Activated B cell treated with CpG ODN at 0.5 μM for 24 hours (primary cell): Measurements from ENCODE around the gene DENND5A. TPM values are rescaled to one million over a fixed set of nuclear protein-coding genes. Genes with fewer than 3 reads are reported as not detected.
"Not testable (repeated sequence)": the region's sequence is repeated elsewhere in the genome, so short reads cannot be mapped to it uniquely, and the experiment has no call there.

ENCODE experiments used
- ATAC-seq: fragments of 200-7000 bp; cut with Tn5 transposase; one replicate; pipeline ENCODE4 v1.10.0; 2021; ENCODE audit warnings: low read depth, mild to moderate bottlenecking, moderate library complexity
- CTCF ChIA-PET: fragments of 350-600 bp; sonication (Branson Sonifier 250); formaldehyde crosslinking; loops from one replicate; lab custom pipeline; 2021; ENCODE audit warnings: antibody characterized with exemption; lab: Charles Lee
- POLR2A ChIA-PET: fragments of 350-600 bp; sonication (Branson Sonifier 250); formaldehyde crosslinking; loops from one replicate; lab custom pipeline; 2021; ENCODE audit warnings: antibody characterized with exemption; lab: Charles Lee
- DNase-seq: peaks from one replicate; pipeline ENCODE4 v3.0.0; 2022
- H3K27ac Mint-ChIP-seq: one replicate; pipeline ENCODE4 v1.8.0; 2020; ENCODE audit warnings: mixed read lengths
- H3K27me3 Mint-ChIP-seq: one replicate; pipeline ENCODE4 v1.8.0; 2021; ENCODE audit warnings: mixed read lengths
- H3K36me3 Mint-ChIP-seq: one replicate; pipeline ENCODE4 v1.8.0; 2021; ENCODE audit warnings: low read depth, mixed read lengths
- H3K4me1 Mint-ChIP-seq: one replicate; pipeline ENCODE4 v1.8.0; 2021; ENCODE audit warnings: mixed read lengths
- H3K4me3 Mint-ChIP-seq: one replicate; pipeline ENCODE4 v1.8.0; 2020; ENCODE audit warnings: mild to moderate bottlenecking, mixed read lengths
- H3K9me3 Mint-ChIP-seq: one replicate; pipeline ENCODE4 v1.8.0; 2020; ENCODE audit warnings: mixed read lengths
- intact Hi-C: fragments of 100-400 bp; cut with micrococcal nuclease; formaldehyde crosslinking; loops from one replicate; pipeline ENCODE4 v1.15.1; 2024
- total RNA-seq: library from RNA; stranded (reverse); gene quantifications from 2 replicates; pipeline ENCODE4 v1.2.3, GENCODE V29; 2022
- TF ChIP-seq, protein P1 (sequence below): fragments of 200-600 bp; IDR thresholded peaks from one replicate; pipeline ENCODE4 v1.8.0; 2022; ENCODE audit warnings: antibody characterized with exemption, mild to moderate bottlenecking

DENND5A gene
- total RNA-seq, 1 donor from 2014 or later, result 24.4 TPM

- ChIA-PET POLR2A (no interaction called here), CTCF (no interaction called here)
- intact Hi-C loops, result loop anchor here (5.0 kb wide), 1 partner anchor 48 kb away; no protein-coding TSS in a partner anchor
- no peaks in the 10 kb centered on the region for H3K9me3 Mint-ChIP-seq
- DNase-seq (no peak), ATAC-seq (no peak)
- TF ChIP-seq, protein P1, sequence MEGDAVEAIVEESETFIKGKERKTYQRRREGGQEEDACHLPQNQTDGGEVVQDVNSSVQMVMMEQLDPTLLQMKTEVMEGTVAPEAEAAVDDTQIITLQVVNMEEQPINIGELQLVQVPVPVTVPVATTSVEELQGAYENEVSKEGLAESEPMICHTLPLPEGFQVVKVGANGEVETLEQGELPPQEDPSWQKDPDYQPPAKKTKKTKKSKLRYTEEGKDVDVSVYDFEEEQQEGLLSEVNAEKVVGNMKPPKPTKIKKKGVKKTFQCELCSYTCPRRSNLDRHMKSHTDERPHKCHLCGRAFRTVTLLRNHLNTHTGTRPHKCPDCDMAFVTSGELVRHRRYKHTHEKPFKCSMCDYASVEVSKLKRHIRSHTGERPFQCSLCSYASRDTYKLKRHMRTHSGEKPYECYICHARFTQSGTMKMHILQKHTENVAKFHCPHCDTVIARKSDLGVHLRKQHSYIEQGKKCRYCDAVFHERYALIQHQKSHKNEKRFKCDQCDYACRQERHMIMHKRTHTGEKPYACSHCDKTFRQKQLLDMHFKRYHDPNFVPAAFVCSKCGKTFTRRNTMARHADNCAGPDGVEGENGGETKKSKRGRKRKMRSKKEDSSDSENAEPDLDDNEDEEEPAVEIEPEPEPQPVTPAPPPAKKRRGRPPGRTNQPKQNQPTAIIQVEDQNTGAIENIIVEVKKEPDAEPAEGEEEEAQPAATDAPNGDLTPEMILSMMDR, result no peak
- H3K4me3 Mint-ChIP-seq, result no peak overlapping the region
- no peaks in the 10 kb centered on the region for H3K36me3 Mint-ChIP-seq
- no peak overlapping the region for H3K27ac Mint-ChIP-seq
- H3K27me3 Mint-ChIP-seq, result no peaks in the 10 kb centered on the region
- H3K4me1 Mint-ChIP-seq, result peaks cover 41% of the 10 kb centered on the region
These were observed 50.4 kb downstream of the DENND5A start for GRCh38 chr11:9214765-9215164.

- no peak overlapping the region for H3K27ac Mint-ChIP-seq
- ChIA-PET POLR2A (no interaction called here), CTCF (no interaction called here)
- intact Hi-C loops, result loop anchor here (5.0 kb wide), 1 partner anchor 51 kb away; no protein-coding TSS in a partner anchor
- no peaks in the 10 kb centered on the region for H3K9me3 Mint-ChIP-seq
- peaks cover 51% of the 10 kb centered on the region for H3K4me1 Mint-ChIP-seq
- H3K27me3 Mint-ChIP-seq, result no peaks in the 10 kb centered on the region
- H3K36me3 Mint-ChIP-seq, result no peaks in the 10 kb centered on the region
- TF ChIP-seq, protein P1, result no peak
- DNase-seq (no peak), ATAC-seq (no peak)
- H3K4me3 Mint-ChIP-seq, result no peak overlapping the region
These were observed 53.8 kb downstream of the DENND5A start for GRCh38 chr11:9211322-9211721.

- H3K27me3 Mint-ChIP-seq, result no peaks in the 10 kb centered on the region
- H3K4me3 Mint-ChIP-seq, result no peak overlapping the region
- TF ChIP-seq, protein P1, result no peak
- intact Hi-C loops, result loop anchor here (5.0 kb wide), 1 partner anchor 51 kb away; no protein-coding TSS in a partner anchor
- DNase-seq (no peak), ATAC-seq (no peak)
- H3K36me3 Mint-ChIP-seq, result no peaks in the 10 kb centered on the region
- ChIA-PET POLR2A (no interaction called here), CTCF (no interaction called here)
- peak overlapping the region; percentile 18 for H3K27ac Mint-ChIP-seq
- H3K9me3 Mint-ChIP-seq, result no peaks in the 10 kb centered on the region
- H3K4me1 Mint-ChIP-seq, result peaks cover 51% of the 10 kb centered on the region
These were observed 54.2 kb downstream of the DENND5A start for GRCh38 chr11:9210922-9211320.

- Mint-ChIP-seq H3K27ac (peak overlapping the region; percentile 18), H3K4me1 (peaks cover 46% of the 10 kb centered on the region), H3K36me3 (no peaks in the 10 kb centered on the region), H3K27me3 (no peaks in the 10 kb centered on the region), H3K9me3 (no peaks in the 10 kb centered on the region), H3K4me3 (no peak overlapping the region)
- ChIA-PET CTCF (no interaction called here), POLR2A (no interaction called here)
- intact Hi-C loops, result loop anchor here (5.0 kb wide), 1 partner anchor 52 kb away; no protein-coding TSS in a partner anchor
- TF ChIP-seq, protein P1, result no peak
- ATAC-seq (no peak), DNase-seq (no peak)
These were observed 54.8 kb downstream of the DENND5A start for GRCh38 chr11:9210224-9210921.

- not testable (repeated sequence) for H3K27ac Mint-ChIP-seq, H3K27me3 Mint-ChIP-seq, ATAC-seq, DNase-seq, H3K36me3 Mint-ChIP-seq, H3K4me3 Mint-ChIP-seq, H3K9me3 Mint-ChIP-seq
- H3K4me1 Mint-ChIP-seq, result peaks cover 40% of the 10 kb centered on the region
- intact Hi-C loops, result loop anchor here (5.0 kb wide), 1 partner anchor 53 kb away; no protein-coding TSS in a partner anchor
- CTCF ChIA-PET, result interaction anchor here (1.2 kb wide), 1 partner anchor 72 kb away, joined by 3 read pairs; no protein-coding TSS in a partner anchor
- POLR2A ChIA-PET, result interaction anchor here (1.6 kb wide), 1 partner anchor 175 kb away, joined by 5 read pairs; the partner anchor contains the start of gene IPO7
These were observed 55.5 kb downstream of the DENND5A start for GRCh38 chr11:9209604-9210003.
